Kidney epithelial cell (primary cell): ENCODE data around the gene RTP1. TPM values are rescaled to one million over a fixed set of nuclear protein-coding genes. Genes with fewer than 3 reads are reported as not detected.

ENCODE experiments used
- DNase-seq: peaks from one replicate; pipeline ENCODE4 v3.0.0-alpha.2; 2010; ENCODE audit warnings: low read depth
- H3K27me3 ChIP-seq: 2 replicates; pipeline ENCODE4 v1.6.0; 2011; ENCODE audit warnings: low read length; ENCODE audit not compliant: control insufficient read depth, insufficient read depth
- H3K36me3 ChIP-seq: 2 replicates; pipeline ENCODE4 v1.5.1; 2011; ENCODE audit warnings: low read length; ENCODE audit not compliant: control insufficient read depth, insufficient read depth
- H3K4me3 ChIP-seq: 2 replicates; pipeline ENCODE4 v1.5.1; 2011; ENCODE audit warnings: low read depth, mild to moderate bottlenecking, control low read depth, low read length
- CTCF ChIP-seq: IDR thresholded peaks from 2 replicates; pipeline ENCODE4 v1.5.1; 2011; ENCODE audit warnings: mild to moderate bottlenecking, moderate library complexity, low read length, control low read depth, inconsistent platforms; ENCODE audit not compliant: insufficient read depth, poor library complexity, severe bottlenecking
- total RNA-seq: library from RNA; depleted of rRNA; stranded (reverse); fragments of >200 nt; gene quantifications from 2 replicates; pipeline ENCODE4 v1.2.3, GENCODE V29; 2015

RTP1 gene
- total RNA-seq, 1 donor from 2014 or later: not detected

GRCh38 chr3:187212705-187213104 lies 15.4 kb downstream of the RTP1 start:
- Histone ChIP-seq H3K27me3 (no peaks in the 10 kb centered on the region), H3K4me3 (no peak overlapping the region), H3K36me3 (no peaks in the 10 kb centered on the region)
- TF ChIP-seq CTCF: no peak
- no peak for DNase-seq

- TF ChIP-seq CTCF: no peak
- Histone ChIP-seq H3K36me3 (no peaks in the 10 kb centered on the region), H3K27me3 (no peaks in the 10 kb centered on the region), H3K4me3 (no peak overlapping the region)
- DNase-seq: no peak
Measured at GRCh38 chr3:187213616-187214015, 16.3 kb downstream of the RTP1 start.

GRCh38 chr3:187215460-187215859 lies 18.2 kb downstream of the RTP1 start:
- no peak for TF ChIP-seq CTCF
- no peak for DNase-seq
- no peaks in the 10 kb centered on the region for H3K27me3 ChIP-seq
- no peak overlapping the region for H3K4me3 ChIP-seq
- no peaks in the 10 kb centered on the region for H3K36me3 ChIP-seq

- Histone ChIP-seq H3K27me3 (no peaks in the 10 kb centered on the region), H3K36me3 (no peaks in the 10 kb centered on the region), H3K4me3 (no peak overlapping the region)
- DNase-seq: no peak
- TF ChIP-seq CTCF: no peak
Measured at GRCh38 chr3:187222801-187223200, 25.5 kb downstream of the RTP1 start.

GRCh38 chr3:187223799-187224198 lies 26.5 kb downstream of the RTP1 start:
- no peaks in the 10 kb centered on the region for H3K27me3 ChIP-seq
- H3K36me3 ChIP-seq: no peaks in the 10 kb centered on the region
- DNase-seq: peak; percentile 43
- TF ChIP-seq CTCF: no peak
- no peak overlapping the region for H3K4me3 ChIP-seq

GRCh38 chr3:187227658-187228258 lies 30.5 kb downstream of the RTP1 start:
- Histone ChIP-seq H3K27me3 (no peaks in the 10 kb centered on the region), H3K4me3 (no peak overlapping the region), H3K36me3 (no peaks in the 10 kb centered on the region)
- DNase-seq: peak; percentile 34
- TF ChIP-seq CTCF: no peak
